Measurements from ENCODE around the gene PNMA6A.
A peak's percentile ranks its signal among the peaks of the same experiment; 100 is the strongest.
"Not testable (repeated sequence)": the region's sequence is repeated elsewhere in the genome, so short reads cannot be mapped to it uniquely, and the experiment has no call there.

PNMA6A gene

DNA sequence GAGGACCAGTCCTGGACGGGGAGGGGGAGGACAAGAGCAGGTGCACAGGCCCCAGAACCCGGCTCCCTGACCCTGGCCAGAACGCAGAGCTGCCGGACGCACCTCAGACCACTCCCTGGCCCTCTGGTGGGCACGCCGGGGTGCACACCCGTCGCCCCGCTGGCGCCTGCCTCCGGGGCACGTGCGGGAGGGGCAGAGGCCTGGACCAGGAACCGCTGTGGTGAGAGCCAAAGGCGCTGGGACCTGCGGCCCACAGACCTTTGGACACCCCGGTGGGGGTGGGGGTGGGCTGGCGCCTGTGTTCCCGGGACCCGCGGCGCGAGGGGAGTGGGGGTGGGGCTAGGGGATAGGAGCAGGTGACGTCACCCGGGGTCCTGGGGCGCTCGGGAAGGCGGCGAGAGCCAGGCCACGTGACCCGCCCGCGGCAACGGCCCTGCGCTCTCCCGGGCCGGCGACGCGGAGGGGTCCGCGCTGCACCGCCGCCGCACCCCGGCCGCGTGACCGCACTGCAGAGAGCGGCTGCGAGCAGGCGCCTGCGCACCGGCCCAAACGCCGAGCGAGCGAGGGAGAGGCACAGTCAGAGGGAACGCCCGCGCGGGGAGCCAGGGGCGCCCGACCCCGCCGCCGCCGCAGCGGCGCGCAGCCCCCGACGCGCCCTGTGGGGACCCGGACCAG lies at the start of gene PNMA6A:
TSS of gene PNMA6A (plus strand) at position 546 of the 675 bp plus-strand sequence. CDS start 609 bp downstream, outside the sequence.
- ATAC-seq (replicated peaks; ENCODE audit: extremely low read depth, poor library complexity, severe bottlenecking), result peak; percentile 60
- not testable (repeated sequence) for H3K4me1 Mint-ChIP-seq; H3K36me3 Mint-ChIP-seq (ENCODE audit: insufficient read depth); H3K4me3 Mint-ChIP-seq; H3K9me3 Mint-ChIP-seq; DNase-seq (ENCODE audit: low spot score in 2 of 2); H3K27me3 Mint-ChIP-seq; H3K27ac Mint-ChIP-seq (ENCODE audit: low read depth)

DNA sequence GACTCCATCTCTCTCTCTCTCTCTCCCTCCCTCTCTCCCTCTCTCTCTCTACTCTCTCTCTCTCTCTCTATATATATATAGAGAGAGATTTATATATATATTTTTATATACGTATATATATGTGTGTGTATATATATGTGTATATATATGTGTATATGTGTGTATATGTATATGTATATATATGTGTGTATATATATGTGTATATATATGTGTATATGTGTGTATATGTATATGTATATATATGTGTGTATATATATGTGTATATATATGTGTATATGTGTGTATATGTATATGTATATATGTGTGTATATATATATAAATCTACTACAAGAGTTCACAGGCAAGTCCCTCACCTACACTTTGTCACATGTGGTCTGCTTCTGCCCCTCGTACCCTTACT lies 45.8 kb upstream of the PNMA6A start:
- not testable (repeated sequence) for H3K4me1 Mint-ChIP-seq; H3K4me3 Mint-ChIP-seq; H3K36me3 Mint-ChIP-seq (ENCODE audit: insufficient read depth); H3K27me3 Mint-ChIP-seq; DNase-seq (ENCODE audit: low spot score in 2 of 2); H3K27ac Mint-ChIP-seq (ENCODE audit: low read depth); ATAC-seq (replicated peaks; ENCODE audit: extremely low read depth, poor library complexity, severe bottlenecking); H3K9me3 Mint-ChIP-seq

DNA sequence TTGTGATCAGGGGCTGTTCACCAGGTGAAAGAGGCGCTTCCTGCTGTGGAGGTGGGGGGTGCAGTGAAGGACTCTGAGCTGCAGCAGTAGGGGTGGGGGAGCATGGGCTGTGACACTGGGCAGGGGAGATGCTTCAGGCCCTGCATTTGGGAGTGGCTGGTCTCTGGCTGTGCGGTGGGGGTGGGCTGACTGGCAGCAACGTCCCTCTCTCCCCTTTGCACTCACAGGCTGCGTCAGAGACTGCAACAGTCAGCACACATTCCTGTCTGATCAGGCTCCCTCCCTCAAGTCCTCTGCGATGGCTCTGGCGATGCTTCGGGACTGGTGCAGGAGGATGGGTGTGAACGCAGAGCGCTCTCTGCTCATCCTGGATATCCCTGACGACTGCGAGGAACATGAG lies 43.8 kb upstream of the PNMA6A start:
- H3K9me3 Mint-ChIP-seq; H3K36me3 Mint-ChIP-seq (ENCODE audit: insufficient read depth); H3K27me3 Mint-ChIP-seq; H3K4me1 Mint-ChIP-seq: not testable (repeated sequence)
- Mint-ChIP-seq H3K27ac (ENCODE audit: low read depth) (peak overlapping the region; percentile 87), H3K4me3 (peak overlapping the region; percentile 36)
- DNase-seq (ENCODE audit: low spot score in 2 of 2) (peak in 1 of 2 donors; percentile 10), ATAC-seq (replicated peaks; ENCODE audit: extremely low read depth, poor library complexity, severe bottlenecking) (peak; percentile 72)

DNA sequence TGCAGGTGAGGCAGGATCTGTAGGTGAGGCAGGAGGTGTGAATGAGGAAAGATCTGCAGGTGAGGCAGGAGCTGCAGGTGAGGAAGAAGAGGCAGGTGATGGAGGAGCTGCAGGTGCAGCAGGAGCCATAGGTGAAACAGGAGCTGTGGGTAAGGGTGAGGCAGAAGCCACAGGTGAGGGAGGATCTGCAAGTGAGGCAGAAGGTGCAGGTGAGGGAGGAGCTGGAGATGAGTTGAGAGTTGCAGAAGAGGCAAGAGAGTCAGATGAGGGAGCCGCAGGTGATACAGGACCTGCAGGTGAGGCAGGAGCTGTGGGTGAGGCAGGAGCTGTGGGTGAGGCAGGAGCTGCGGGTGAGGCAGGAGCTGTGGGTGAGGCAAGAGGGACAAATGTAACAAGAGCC lies 43.1 kb upstream of the PNMA6A start:
- peak overlapping the region; percentile 87 for H3K27ac Mint-ChIP-seq (ENCODE audit: low read depth)
- DNase-seq (ENCODE audit: low spot score in 2 of 2) (no peak), ATAC-seq (replicated peaks; ENCODE audit: extremely low read depth, poor library complexity, severe bottlenecking) (no peak)
- no peaks in the 10 kb centered on the region for H3K9me3 Mint-ChIP-seq
- peaks cover 7% of the 10 kb centered on the region for H3K4me1 Mint-ChIP-seq
- H3K36me3 Mint-ChIP-seq (ENCODE audit: insufficient read depth), result peaks cover 4% of the 10 kb centered on the region
- no peaks in the 10 kb centered on the region for H3K27me3 Mint-ChIP-seq
- H3K4me3 Mint-ChIP-seq, result peak overlapping the region; percentile 36

DNA sequence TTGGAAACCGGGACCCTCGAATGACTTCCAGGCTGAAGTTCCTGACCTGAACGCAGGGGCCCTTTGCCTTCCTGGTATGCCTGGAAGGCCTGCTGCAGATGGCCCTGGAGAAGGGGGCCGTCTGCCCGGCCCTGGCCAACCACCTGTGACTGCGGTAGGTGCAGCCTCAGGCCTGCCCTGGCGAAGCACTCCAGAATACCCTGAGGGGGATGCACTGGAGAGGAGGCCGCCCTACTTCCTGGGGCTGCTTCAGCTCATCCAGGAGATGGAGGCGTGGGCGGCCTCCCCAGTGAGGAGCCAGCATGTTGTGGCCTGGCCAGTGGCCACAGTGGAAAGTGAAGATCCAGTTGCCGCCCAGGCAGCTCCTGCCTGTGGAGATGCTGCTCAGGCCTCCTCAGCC lies 42.4 kb upstream of the PNMA6A start:
- H3K4me3 Mint-ChIP-seq, result no peak overlapping the region
- H3K4me1 Mint-ChIP-seq, result peaks cover 7% of the 10 kb centered on the region
- no peak overlapping the region for H3K27ac Mint-ChIP-seq (ENCODE audit: low read depth)
- no peaks in the 10 kb centered on the region for H3K27me3 Mint-ChIP-seq
- no peaks in the 10 kb centered on the region for H3K9me3 Mint-ChIP-seq
- H3K36me3 Mint-ChIP-seq (ENCODE audit: insufficient read depth), result peaks cover 4% of the 10 kb centered on the region
- DNase-seq (ENCODE audit: low spot score in 2 of 2) (no peak), ATAC-seq (replicated peaks; ENCODE audit: extremely low read depth, poor library complexity, severe bottlenecking) (no peak)

DNA sequence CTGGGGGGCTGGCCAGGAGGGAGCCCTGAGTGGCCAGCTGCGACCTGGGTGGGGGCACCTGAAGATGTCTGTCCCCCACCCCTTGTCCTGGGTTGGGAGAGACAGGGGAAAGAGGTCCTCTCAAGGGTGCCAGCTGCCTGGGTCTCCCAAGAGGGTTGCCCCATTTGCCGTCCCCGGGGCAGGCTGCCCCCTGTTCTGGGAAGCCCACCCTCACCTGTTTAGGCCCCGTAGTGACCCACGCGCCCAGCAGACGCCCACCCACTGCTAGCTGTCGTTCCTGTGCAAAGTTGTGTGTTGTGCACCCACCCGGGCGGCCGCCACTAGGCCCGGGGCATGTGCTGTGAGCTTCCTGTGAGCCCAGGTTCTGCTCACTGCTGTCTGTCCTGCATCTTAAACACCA lies 41.5 kb upstream of the PNMA6A start:
- H3K27me3 Mint-ChIP-seq, result no peaks in the 10 kb centered on the region
- no peak overlapping the region for H3K27ac Mint-ChIP-seq (ENCODE audit: low read depth)
- H3K4me3 Mint-ChIP-seq, result no peak overlapping the region
- DNase-seq (ENCODE audit: low spot score in 2 of 2) (no peak), ATAC-seq (replicated peaks; ENCODE audit: extremely low read depth, poor library complexity, severe bottlenecking) (no peak)
- H3K4me1 Mint-ChIP-seq, result peaks cover 7% of the 10 kb centered on the region
- no peaks in the 10 kb centered on the region for H3K9me3 Mint-ChIP-seq
- peaks cover 4% of the 10 kb centered on the region for H3K36me3 Mint-ChIP-seq (ENCODE audit: insufficient read depth)

DNA sequence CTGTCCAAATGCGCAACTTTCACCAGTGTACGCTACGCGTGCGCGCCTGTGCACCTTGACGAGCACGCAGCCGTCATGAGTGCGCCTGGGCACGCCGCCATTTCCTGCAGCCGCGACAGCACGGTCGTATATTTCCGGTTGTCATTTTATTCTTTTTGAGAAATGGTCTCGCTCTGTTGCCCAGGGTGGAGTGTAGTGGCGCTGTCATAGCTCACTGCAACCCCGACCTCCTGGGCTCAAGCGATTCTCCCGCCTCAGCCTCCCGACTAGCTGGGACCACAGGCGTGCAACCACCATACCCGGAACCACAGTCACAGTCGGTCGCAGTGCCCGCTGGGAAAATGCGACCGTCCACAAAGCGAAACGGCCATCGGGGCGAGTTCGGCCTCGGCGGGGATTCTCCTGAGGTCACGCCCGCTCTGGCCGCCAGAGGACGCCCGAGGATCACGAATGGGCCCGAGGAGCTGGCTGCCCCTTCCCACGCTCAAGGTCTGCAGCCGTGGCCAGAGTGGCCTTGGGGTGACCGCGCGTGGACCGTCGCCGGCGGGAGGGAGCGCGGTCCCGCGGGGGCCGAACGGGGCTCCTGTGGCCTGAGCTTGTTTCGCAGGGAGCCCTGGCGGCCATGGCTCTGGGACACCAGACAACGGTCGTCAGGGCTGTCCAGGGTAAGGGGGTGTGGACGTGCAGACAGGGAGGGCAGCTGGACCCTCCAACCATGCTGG lies 39.7 kb upstream of the PNMA6A start:
- peak; percentile 20 to 44 for DNase-seq (ENCODE audit: low spot score in 2 of 2)
- peaks cover 7% of the 10 kb centered on the region for H3K4me1 Mint-ChIP-seq
- H3K4me3 Mint-ChIP-seq, result peak overlapping the region; percentile 74
- peak overlapping the region; percentile 38 for H3K27ac Mint-ChIP-seq (ENCODE audit: low read depth)
- H3K36me3 Mint-ChIP-seq (ENCODE audit: insufficient read depth), result peaks cover 6% of the 10 kb centered on the region
- no peaks in the 10 kb centered on the region for H3K27me3 Mint-ChIP-seq
- no peaks in the 10 kb centered on the region for H3K9me3 Mint-ChIP-seq
- ATAC-seq (replicated peaks; ENCODE audit: extremely low read depth, poor library complexity, severe bottlenecking), result peak; percentile 50

DNA sequence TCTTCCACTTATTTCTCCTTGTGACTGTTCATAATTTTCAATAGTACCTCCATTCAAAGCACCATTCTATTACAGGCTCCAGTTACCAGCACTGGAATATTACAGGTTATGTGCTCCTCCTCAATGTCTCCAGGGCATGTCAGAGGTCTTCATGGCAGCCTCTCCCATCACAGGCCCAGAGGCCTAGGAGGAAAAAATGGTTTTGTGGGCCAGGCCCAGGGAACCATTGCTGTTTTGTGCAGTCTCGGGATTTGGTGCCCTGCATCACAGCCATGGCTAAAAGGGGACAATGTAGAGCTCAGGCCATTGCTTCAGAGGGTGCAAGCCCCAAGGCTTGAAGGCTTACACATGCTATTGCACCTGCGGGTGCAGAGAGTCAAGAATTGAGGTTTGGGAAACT lies 23.2 kb upstream of the PNMA6A start:
- H3K4me3 Mint-ChIP-seq, result no peak overlapping the region
- DNase-seq (ENCODE audit: low spot score in 2 of 2) (no peak), ATAC-seq (replicated peaks; ENCODE audit: extremely low read depth, poor library complexity, severe bottlenecking) (no peak)
- no peaks in the 10 kb centered on the region for H3K9me3 Mint-ChIP-seq
- no peaks in the 10 kb centered on the region for H3K4me1 Mint-ChIP-seq
- no peak overlapping the region for H3K27ac Mint-ChIP-seq (ENCODE audit: low read depth)
- peaks cover 2% of the 10 kb centered on the region for H3K36me3 Mint-ChIP-seq (ENCODE audit: insufficient read depth)
- no peaks in the 10 kb centered on the region for H3K27me3 Mint-ChIP-seq

DNA sequence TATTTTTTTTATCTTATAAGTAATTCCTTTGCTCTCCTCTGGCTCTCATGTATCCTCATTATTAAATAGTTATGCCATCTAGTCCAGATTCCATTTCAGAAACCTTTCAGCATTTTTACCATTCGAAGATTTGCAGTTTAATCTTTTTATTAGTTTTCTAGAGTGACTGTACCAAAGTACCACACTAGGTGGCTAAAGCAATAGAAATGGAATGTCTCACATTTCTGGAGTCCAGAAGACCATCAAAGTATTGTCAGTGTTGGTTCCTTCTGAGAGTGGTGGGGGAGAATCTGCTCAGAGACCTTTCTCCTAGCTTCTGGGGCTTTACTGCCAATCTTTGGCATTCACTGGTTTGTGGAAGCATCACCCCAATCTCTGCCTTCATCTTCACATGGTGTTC lies 19.7 kb upstream of the PNMA6A start:
- no peak overlapping the region for H3K4me3 Mint-ChIP-seq
- H3K27me3 Mint-ChIP-seq, result no peaks in the 10 kb centered on the region
- no peak for DNase-seq (ENCODE audit: low spot score in 2 of 2)
- no peak for ATAC-seq (replicated peaks; ENCODE audit: extremely low read depth, poor library complexity, severe bottlenecking)
- H3K9me3 Mint-ChIP-seq, result no peaks in the 10 kb centered on the region
- H3K36me3 Mint-ChIP-seq (ENCODE audit: insufficient read depth), result peaks cover 2% of the 10 kb centered on the region
- H3K27ac Mint-ChIP-seq (ENCODE audit: low read depth), result no peak overlapping the region
- no peaks in the 10 kb centered on the region for H3K4me1 Mint-ChIP-seq

DNA sequence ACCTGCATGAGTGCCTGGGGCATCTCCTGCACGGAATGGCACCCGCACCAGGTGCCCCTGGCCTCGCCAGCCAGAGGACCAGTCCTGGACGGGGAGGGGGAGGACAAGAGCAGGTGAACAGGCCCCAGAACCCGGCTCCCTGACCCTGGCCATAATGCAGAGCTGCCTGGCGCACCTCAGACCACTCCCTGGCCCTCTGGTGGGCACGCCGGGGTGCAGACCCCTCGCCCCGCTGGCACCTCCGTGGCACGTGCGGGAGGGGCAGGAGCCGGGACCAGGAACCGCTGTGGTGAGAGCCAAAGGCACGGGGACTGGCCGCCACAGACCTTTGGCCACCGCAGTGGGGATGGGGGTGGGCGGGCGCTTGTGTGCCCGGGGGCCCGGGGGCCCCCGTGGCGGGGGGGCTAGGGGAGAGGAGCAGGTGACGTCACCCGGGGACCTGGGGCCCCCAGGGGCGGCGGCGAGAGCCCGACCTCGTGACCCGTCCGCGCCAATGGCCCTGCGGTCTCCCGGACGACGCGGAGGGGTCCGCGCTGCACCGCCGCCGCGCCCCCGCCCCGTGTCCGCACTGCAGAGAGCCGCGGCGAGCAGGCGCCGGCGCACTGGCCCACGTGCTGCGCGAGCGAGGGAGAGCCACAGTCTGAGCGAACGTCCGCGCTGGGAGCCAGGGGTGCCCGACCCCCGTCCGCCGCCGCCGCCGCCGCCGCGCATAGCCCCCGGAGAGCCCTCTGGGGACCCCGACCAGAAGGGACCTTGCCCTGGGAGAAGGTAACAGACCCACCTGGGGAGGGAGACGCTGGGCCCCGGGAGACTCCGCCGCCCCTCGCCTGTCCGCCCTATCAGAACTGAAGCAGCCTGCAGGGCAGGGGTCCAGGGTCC lies 16.1 kb upstream of the PNMA6A start, which contains the start of gene PNMA3:
TSS of gene PNMA3 (plus strand) at position 600 of the 879 bp plus-strand sequence. CDS start 586 bp downstream, outside the sequence.
- Mint-ChIP-seq H3K4me1 (no peaks in the 10 kb centered on the region), H3K4me3 (no peak within 1 kb of the TSS), H3K36me3 (ENCODE audit: insufficient read depth) (peaks cover 2% of the 10 kb centered on the region), H3K27me3 (no peaks in the 10 kb centered on the region), H3K9me3 (no peaks in the 10 kb centered on the region), H3K27ac (ENCODE audit: low read depth) (no peak within 1 kb of the TSS)
- ATAC-seq (replicated peaks; ENCODE audit: extremely low read depth, poor library complexity, severe bottlenecking), result no peak
- DNase-seq (ENCODE audit: low spot score in 2 of 2), result no peak

DNA sequence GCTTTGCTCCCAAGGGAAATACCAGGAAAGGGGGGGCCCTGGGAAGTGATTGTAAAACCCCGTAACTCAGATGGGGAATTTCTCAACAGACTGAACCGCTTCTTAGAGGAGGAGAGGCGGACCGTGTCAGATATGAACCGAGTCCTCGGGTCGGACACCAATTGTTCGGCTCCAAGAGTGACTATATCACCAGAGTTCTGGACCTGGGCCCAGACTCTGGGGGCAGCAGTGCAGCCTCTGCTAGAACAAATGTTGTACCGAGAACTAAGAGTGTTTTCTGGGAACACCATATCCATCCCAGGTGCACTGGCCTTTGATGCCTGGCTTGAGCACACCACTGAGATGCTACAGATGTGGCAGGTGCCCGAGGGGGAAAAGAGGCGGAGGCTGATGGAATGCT lies 15.0 kb upstream of the PNMA6A start:
- ATAC-seq (replicated peaks; ENCODE audit: extremely low read depth, poor library complexity, severe bottlenecking) (no peak), DNase-seq (ENCODE audit: low spot score in 2 of 2) (no peak)
- no peaks in the 10 kb centered on the region for H3K27me3 Mint-ChIP-seq
- H3K27ac Mint-ChIP-seq (ENCODE audit: low read depth), result no peak overlapping the region
- no peak overlapping the region for H3K4me3 Mint-ChIP-seq
- no peaks in the 10 kb centered on the region for H3K4me1 Mint-ChIP-seq
- H3K9me3 Mint-ChIP-seq, result no peaks in the 10 kb centered on the region
- H3K36me3 Mint-ChIP-seq (ENCODE audit: insufficient read depth), result peaks cover 2% of the 10 kb centered on the region

DNA sequence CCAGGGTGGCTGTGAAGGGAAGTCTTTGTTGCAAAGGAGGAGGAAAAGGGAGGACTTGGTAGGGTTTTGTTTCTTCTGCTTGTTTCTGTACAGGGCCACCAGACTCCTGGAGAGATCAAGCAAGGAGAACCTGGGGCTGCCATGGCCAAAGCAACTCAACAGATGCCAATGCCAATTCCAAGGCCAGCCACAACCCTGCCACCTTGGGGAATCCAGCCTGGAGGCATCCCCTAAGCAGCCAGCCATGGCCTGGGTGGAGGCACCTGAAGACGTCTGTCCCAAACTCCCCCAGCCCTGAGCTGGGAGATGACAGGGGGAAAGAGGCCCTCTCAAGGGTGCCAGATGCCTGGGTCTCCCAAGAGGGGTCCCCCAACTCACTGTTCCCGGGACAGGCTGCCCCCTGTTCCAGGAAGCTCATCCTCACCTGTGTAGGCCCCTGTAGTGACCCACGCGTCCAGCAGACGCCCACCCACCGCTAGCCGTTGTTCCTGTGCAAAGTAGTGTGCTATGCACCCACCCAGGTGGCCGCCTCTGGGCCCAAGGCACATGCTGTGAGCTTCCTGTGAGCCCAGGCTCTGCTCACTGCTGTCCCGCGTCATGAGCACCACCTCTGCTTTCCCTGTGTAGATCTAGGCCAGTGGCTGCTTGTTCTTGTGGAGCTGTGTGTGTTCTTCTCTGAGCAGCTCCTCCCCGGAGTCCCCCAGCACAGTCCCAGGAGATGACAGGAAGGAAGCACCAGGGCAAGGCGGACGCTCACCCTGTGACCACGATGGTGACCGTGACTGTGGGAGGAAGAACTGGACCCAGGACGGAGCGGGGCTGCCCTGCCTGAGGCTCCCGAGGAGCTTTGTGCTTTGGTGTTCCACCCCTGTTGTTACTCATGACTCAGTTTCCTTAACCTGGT lies 12.8 kb upstream of the PNMA6A start:
- DNase-seq (ENCODE audit: low spot score in 2 of 2) (no peak), ATAC-seq (replicated peaks; ENCODE audit: extremely low read depth, poor library complexity, severe bottlenecking) (no peak)
- Mint-ChIP-seq H3K9me3 (no peaks in the 10 kb centered on the region), H3K27ac (ENCODE audit: low read depth) (no peak overlapping the region), H3K4me3 (no peak overlapping the region), H3K36me3 (ENCODE audit: insufficient read depth) (no peaks in the 10 kb centered on the region), H3K4me1 (no peaks in the 10 kb centered on the region), H3K27me3 (no peaks in the 10 kb centered on the region)
